GM18873 (cell line): ENCODE measurements around the gene TTC21B.
"Not testable (repeated sequence)": the region's sequence is repeated elsewhere in the genome, so short reads cannot be mapped to it uniquely, and the experiment has no call there.

ENCODE experiments used
- ATAC-seq: cut with Tn5 transposase; IDR thresholded peaks from one replicate; pipeline ENCODE4 v1.9.1; 2021; ENCODE audit warnings: mild to moderate bottlenecking, moderate library complexity, moderate number of reproducible peaks; ENCODE audit not compliant: unreplicated experiment, low FRiP score

TTC21B gene

GRCh38 chr2:165889158-165889557 lies 64.4 kb downstream of the TTC21B start:
- no peak for ATAC-seq

- ATAC-seq = no peak
Measured at GRCh38 chr2:165888171-165888570, 65.4 kb downstream of the TTC21B start.

- ATAC-seq = no peak
Measured at GRCh38 chr2:165886487-165887146, 67.0 kb downstream of the TTC21B start.

GRCh38 chr2:165877565-165878550 lies 75.7 kb downstream of the TTC21B start:
- peak; percentile 39 for ATAC-seq

GRCh38 chr2:165876712-165877111 lies 76.9 kb downstream of the TTC21B start:
- ATAC-seq = no peak

GRCh38 chr2:165876269-165876668 lies 77.3 kb downstream of the TTC21B start:
- no peak for ATAC-seq

GRCh38 chr2:165874445-165875039 lies 79.0 kb downstream of the TTC21B start:
- ATAC-seq = peak; percentile 94

GRCh38 chr2:165872101-165872791 lies 81.3 kb downstream of the TTC21B start:
- no peak for ATAC-seq

- ATAC-seq = no peak
Measured at GRCh38 chr2:165871025-165871424, 82.6 kb downstream of the TTC21B start.

GRCh38 chr2:165870346-165870745 lies 83.2 kb downstream of the TTC21B start:
- no peak for ATAC-seq

- no peak for ATAC-seq
Measured at GRCh38 chr2:165868211-165868610, 85.4 kb downstream of the TTC21B start.

- no peak for ATAC-seq
Measured at GRCh38 chr2:165864296-165864695, 89.3 kb downstream of the TTC21B start.

- ATAC-seq = no peak
Measured at GRCh38 chr2:165863810-165864261, 89.7 kb downstream of the TTC21B start.

GRCh38 chr2:165861083-165861482 lies 92.5 kb downstream of the TTC21B start:
- ATAC-seq = not testable (repeated sequence)

- ATAC-seq = not testable (repeated sequence)
Measured at GRCh38 chr2:165859723-165860122, 93.9 kb downstream of the TTC21B start.

GRCh38 chr2:165857876-165858275 lies 95.7 kb downstream of the TTC21B start:
- ATAC-seq = no peak

- no peak for ATAC-seq
Measured at GRCh38 chr2:165852394-165852793, 101.2 kb downstream of the TTC21B start.

GRCh38 chr2:165847001-165847400 lies 106.6 kb downstream of the TTC21B start:
- no peak for ATAC-seq

GRCh38 chr2:165846056-165846455 lies 107.5 kb downstream of the TTC21B start:
- no peak for ATAC-seq

- no peak for ATAC-seq
Measured at GRCh38 chr2:165844216-165844615, 109.4 kb downstream of the TTC21B start.
